Testis (tissue), 3 donors: ENCODE results near the gene C1S. TPM values are rescaled to one million over a fixed set of nuclear protein-coding genes. Genes with fewer than 3 reads are reported as not detected.

Source experiments
- DNase-seq: peaks from one replicate; pipeline ENCODE4 v3.0.0-alpha.2; 2019
- H3K27ac ChIP-seq, 2 donors: fragments of 200-600 bp; sonication (generic); one replicate each; pipeline ENCODE4 v1.5.1; 2019
- H3K27me3 ChIP-seq: fragments of 200-600 bp; sonication (generic); one replicate; pipeline ENCODE4 v1.5.1; 2019
- H3K36me3 ChIP-seq: fragments of 200-600 bp; sonication (generic); one replicate; pipeline ENCODE4 v1.5.1; 2017; ENCODE audit warnings: low read depth; ENCODE audit errors: missing control alignments
- H3K4me1 ChIP-seq: fragments of 200-600 bp; sonication (generic); one replicate; pipeline ENCODE4 v1.5.1; 2019
- H3K4me3 ChIP-seq, 2 donors: fragments of 200-600 bp; sonication (generic); one replicate each; pipeline ENCODE4 v1.5.1; 2017 to 2019
- H3K9me3 ChIP-seq: fragments of 200-600 bp; sonication (generic); one replicate; pipeline ENCODE4 v1.5.1; 2017
- POLR2A ChIP-seq: fragments of 450-650 bp; IDR thresholded peaks from one replicate; pipeline ENCODE4 v1.6.1; 2017; ENCODE audit warnings: antibody characterized with exemption, mild to moderate bottlenecking, moderate library complexity
- WGBS, 2 donors: methylation state at CpG; one replicate each; pipeline ENCODE4 v1.1.5; 2018; 5-methylcytosine and 5-hydroxymethylcytosine counted together
- intact Hi-C: fragments of 100-400 bp; cut with DNase I; formaldehyde crosslinking; loops from one replicate; pipeline ENCODE4 v1.15.1; 2023; ENCODE audit warnings: low total_unique reads
- polyA plus RNA-seq: library from polyadenylated mRNA; stranded (reverse); fragments of 350-450 nt; fragmentation: Illumina TruSeq; extraction: RNeasy Lipid Tissue Mini Kit (QIAGEN cat#74804); gene quantifications from one replicate; pipeline ENCODE4 v1.2.3, GENCODE V29; 2014; ENCODE audit warnings: low read depth, low replicate concordance; ENCODE audit not compliant: insufficient read depth
- total RNA-seq, 2 donors: library from RNA; depleted of rRNA; stranded (reverse); fragments of >200 nt; gene quantifications; one replicate each; pipeline ENCODE4 v1.2.3, GENCODE V29; 2016
- TF ChIP-seq, protein P1 (sequence below), 3 experiments: fragments of 450-650 bp in 2 of 3; fragments of 200-600 bp in 1 of 3; sonication (generic) in 1 of 3; IDR thresholded peaks; one replicate each; pipeline ENCODE4 v1.5.1; 2016 to 2019; ENCODE audit warnings: antibody characterized with exemption in 3 of 3, mild to moderate bottlenecking in 2 of 3, moderate library complexity in 1 of 3

The C1S gene
- total and polyA plus RNA-seq, 3 donors from 2014 or later = 86.1 to 271 (median 190) TPM

- TF ChIP-seq POLR2A = no peak
- TF ChIP-seq, protein P1, sequence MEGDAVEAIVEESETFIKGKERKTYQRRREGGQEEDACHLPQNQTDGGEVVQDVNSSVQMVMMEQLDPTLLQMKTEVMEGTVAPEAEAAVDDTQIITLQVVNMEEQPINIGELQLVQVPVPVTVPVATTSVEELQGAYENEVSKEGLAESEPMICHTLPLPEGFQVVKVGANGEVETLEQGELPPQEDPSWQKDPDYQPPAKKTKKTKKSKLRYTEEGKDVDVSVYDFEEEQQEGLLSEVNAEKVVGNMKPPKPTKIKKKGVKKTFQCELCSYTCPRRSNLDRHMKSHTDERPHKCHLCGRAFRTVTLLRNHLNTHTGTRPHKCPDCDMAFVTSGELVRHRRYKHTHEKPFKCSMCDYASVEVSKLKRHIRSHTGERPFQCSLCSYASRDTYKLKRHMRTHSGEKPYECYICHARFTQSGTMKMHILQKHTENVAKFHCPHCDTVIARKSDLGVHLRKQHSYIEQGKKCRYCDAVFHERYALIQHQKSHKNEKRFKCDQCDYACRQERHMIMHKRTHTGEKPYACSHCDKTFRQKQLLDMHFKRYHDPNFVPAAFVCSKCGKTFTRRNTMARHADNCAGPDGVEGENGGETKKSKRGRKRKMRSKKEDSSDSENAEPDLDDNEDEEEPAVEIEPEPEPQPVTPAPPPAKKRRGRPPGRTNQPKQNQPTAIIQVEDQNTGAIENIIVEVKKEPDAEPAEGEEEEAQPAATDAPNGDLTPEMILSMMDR (IDR thresholded peaks at IDR 0.05) = no peak
- no peak for DNase-seq
- intact Hi-C loops = no loop called here
- Histone ChIP-seq H3K27me3 (no peaks in the 10 kb centered on the region), H3K36me3 (no peaks in the 10 kb centered on the region), H3K4me3 (no peak overlapping the region), H3K27ac (no peak overlapping the region), H3K4me1 (peaks cover 9% of the 10 kb centered on the region), H3K9me3 (no peaks in the 10 kb centered on the region)
- WGBS, 2 donors = 80 to 88% methylated on average over 6 of the region's 6 CpGs
Observed at GRCh38 chr12:7015555-7016370, 44.8 kb upstream of the C1S start.

DNA sequence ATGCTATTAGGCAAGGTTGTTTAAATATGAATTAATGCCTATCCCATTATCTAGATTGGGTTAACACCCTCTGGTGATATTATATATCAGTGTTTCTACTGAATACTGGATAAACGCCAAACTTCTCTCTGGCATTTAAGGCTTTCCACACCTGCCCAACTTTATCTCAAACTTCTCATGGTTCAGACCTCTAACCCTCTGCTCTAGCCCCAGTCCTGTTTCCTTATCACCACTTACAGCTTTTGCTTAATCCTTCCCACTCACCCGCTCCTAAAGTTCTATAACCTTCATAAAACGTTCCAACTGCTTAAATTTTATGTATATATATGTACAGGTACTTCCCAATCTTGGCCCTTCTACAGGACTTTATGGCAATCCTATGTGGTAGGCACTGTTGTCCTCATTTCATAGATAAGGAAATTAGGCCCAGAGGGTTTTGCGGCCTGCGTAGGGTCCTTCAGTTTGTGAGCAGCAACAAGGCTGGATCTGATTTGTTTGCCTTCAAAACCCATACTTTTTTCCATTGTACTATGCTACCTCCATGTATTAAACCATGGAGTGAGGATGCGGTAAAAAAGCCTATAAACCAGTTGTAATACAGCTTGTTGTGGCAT, 43.5 kb upstream of the C1S start:
- H3K27ac ChIP-seq = no peak overlapping the region
- peaks cover 9% of the 10 kb centered on the region for H3K4me1 ChIP-seq
- no peaks in the 10 kb centered on the region for H3K9me3 ChIP-seq
- no peaks in the 10 kb centered on the region for H3K36me3 ChIP-seq
- no peaks in the 10 kb centered on the region for H3K27me3 ChIP-seq
- DNase-seq = no peak
- intact Hi-C loops = no loop called here
- 60 to 69% methylated on average over 6 of the region's 6 CpGs for WGBS, 2 donors
- H3K4me3 ChIP-seq = peak overlapping the region in 1 of 2 donors; percentile 81
- TF ChIP-seq, protein P1 (IDR thresholded peaks at IDR 0.05) = no peak
- no peak for TF ChIP-seq POLR2A

- DNase-seq = peak; percentile 28
- Histone ChIP-seq H3K27ac (peak overlapping the region; percentile 66 to 84), H3K9me3 (no peaks in the 10 kb centered on the region), H3K4me3 (peak overlapping the region; percentile 72 to 81), H3K4me1 (peaks cover 9% of the 10 kb centered on the region), H3K27me3 (no peaks in the 10 kb centered on the region), H3K36me3 (no peaks in the 10 kb centered on the region)
- WGBS, 2 donors = 0 to 4% methylated on average over 10 to 22 of the region's 25 CpGs
- intact Hi-C loops = no loop called here
- TF ChIP-seq, protein P1 (IDR thresholded peaks at IDR 0.05) = no peak
- no peak for TF ChIP-seq POLR2A
Observed at GRCh38 chr12:7017870-7018349, 42.6 kb upstream of the C1S start.

- H3K36me3 ChIP-seq = no peaks in the 10 kb centered on the region
- H3K9me3 ChIP-seq = no peaks in the 10 kb centered on the region
- intact Hi-C loops = no loop called here
- H3K4me3 ChIP-seq = peak within 1 kb of the TSS; percentile 72 to 81
- DNase-seq = peak; percentile 97
- peak within 1 kb of the TSS; percentile 66 to 84 for H3K27ac ChIP-seq
- 0% methylated on average over 37 to 75 of the region's 77 CpGs for WGBS, 2 donors
- no peaks in the 10 kb centered on the region for H3K27me3 ChIP-seq
- peaks cover 9% of the 10 kb centered on the region for H3K4me1 ChIP-seq
- TF ChIP-seq POLR2A = no peak
- TF ChIP-seq, protein P1 (IDR thresholded peaks at IDR 0.05) = peak; percentile 77 to 81 (median 80)
Observed at GRCh38 chr12:7018350-7019042, 42.0 kb upstream of the C1S start, which contains the start of gene LPCAT3. LPCAT3 (minus strand) TSS chr12:7018476; CDS start chr12:7018424, 52 bp downstream.
